ENCODE data around the gene PRMT7. TPM values are rescaled to one million over a fixed set of nuclear protein-coding genes. Genes with fewer than 3 reads are reported as not detected.

Gene PRMT7
- total and polyA plus RNA-seq, 10 donors: 25.0 to 66.4 (median 42.0) TPM

DNA sequence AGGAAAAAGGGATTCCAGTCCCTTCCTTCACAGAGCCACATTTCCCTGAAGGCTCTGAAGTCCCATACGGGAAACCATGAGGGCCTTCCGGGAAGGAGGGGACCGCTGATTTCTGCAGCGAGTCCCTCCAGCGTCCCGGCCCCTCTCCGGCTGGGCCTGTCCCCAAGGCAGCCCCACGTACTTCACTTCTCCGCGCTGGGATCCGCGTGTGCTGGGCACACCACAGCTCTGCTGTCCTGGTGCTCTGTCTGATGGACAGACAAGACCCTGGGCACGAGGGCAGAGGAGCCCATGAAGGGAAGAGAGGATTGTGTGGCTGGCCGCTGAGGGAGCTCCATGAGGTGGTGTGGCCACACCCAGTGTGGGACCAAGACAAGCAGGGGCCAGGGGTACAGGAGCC is 57.1 kb downstream of the PRMT7 start:
- intact Hi-C loops (cut with DNase I; ENCODE audit: low total_unique reads): no loop called here
- Histone ChIP-seq H3K4me3 (no peak overlapping the region), H3K9me3 (no peaks in the 10 kb centered on the region), H3K36me3 (no peaks in the 10 kb centered on the region), H3K27ac (no peak overlapping the region), H3K27me3 (replicated peaks in 1 of 7) (peaks cover 0 to 24% (median 0%) of the 10 kb centered on the region in 7 donors), H3K4me1 (peaks cover 13 to 77% (median 53%) of the 10 kb centered on the region in 6 donors)
- DNase-seq: no peak
- no peak for TF ChIP-seq POLR2AphosphoS5 (IDR thresholded peaks at IDR 0.05)
- TF ChIP-seq POLR2A (IDR thresholded peaks at IDR 0.05): no peak
- TF ChIP-seq, protein P1, sequence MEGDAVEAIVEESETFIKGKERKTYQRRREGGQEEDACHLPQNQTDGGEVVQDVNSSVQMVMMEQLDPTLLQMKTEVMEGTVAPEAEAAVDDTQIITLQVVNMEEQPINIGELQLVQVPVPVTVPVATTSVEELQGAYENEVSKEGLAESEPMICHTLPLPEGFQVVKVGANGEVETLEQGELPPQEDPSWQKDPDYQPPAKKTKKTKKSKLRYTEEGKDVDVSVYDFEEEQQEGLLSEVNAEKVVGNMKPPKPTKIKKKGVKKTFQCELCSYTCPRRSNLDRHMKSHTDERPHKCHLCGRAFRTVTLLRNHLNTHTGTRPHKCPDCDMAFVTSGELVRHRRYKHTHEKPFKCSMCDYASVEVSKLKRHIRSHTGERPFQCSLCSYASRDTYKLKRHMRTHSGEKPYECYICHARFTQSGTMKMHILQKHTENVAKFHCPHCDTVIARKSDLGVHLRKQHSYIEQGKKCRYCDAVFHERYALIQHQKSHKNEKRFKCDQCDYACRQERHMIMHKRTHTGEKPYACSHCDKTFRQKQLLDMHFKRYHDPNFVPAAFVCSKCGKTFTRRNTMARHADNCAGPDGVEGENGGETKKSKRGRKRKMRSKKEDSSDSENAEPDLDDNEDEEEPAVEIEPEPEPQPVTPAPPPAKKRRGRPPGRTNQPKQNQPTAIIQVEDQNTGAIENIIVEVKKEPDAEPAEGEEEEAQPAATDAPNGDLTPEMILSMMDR (IDR thresholded peaks at IDR 0.05 in 8 of 11, conservative IDR thresholded peaks at IDR 0.05 in 3 of 11): no peak
- WGBS, 5 donors: 85 to 88% (median 86%) methylated on average over 14 of the region's 14 CpGs

GRCh38 chr16:68368301-68368888 is 57.6 kb downstream of the PRMT7 start:
- no peak for DNase-seq
- WGBS, 5 donors: 52 to 71% (median 64%) methylated on average over 12 of the region's 12 CpGs

DNA sequence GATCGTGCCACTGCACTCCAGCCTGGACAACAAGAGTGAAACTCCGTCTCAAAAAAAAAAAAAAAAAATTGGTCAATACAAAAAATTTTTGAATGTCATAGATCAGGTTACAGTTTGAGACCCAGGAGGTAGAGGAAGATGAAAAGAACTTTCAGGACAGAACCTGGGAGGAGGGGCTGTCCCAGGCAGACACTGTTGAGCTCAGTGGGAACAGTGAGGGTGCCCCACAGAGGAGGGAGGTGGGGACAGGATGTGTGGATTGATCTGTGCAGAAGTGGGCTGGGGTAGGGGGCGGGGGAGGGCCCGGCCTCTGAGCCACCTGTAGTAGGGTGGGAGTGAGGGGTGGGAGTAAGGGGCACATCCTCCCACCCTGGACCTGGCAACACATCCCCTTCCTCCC is 58.3 kb downstream of the PRMT7 start:
- no peaks in the 10 kb centered on the region for H3K36me3 ChIP-seq
- peaks cover 13 to 71% (median 50%) of the 10 kb centered on the region in 6 donors for H3K4me1 ChIP-seq
- WGBS, 5 donors: 39 to 65% (median 51%) methylated on average over 3 to 4 of the region's 4 CpGs
- TF ChIP-seq POLR2AphosphoS5 (IDR thresholded peaks at IDR 0.05) (no peak), POLR2A (IDR thresholded peaks at IDR 0.05) (no peak)
- TF ChIP-seq, protein P1 (IDR thresholded peaks at IDR 0.05 in 8 of 11, conservative IDR thresholded peaks at IDR 0.05 in 3 of 11): no peak
- no peak for DNase-seq
- peak overlapping the region in 2 of 8 donors; percentile 49 to 73 for H3K27ac ChIP-seq
- intact Hi-C loops (cut with DNase I; ENCODE audit: low total_unique reads): no loop called here
- peak overlapping the region in 1 of 8 donors; percentile 11 for H3K4me3 ChIP-seq
- no peaks in the 10 kb centered on the region for H3K9me3 ChIP-seq
- H3K27me3 ChIP-seq (replicated peaks in 1 of 7): peaks cover 0 to 24% (median 0%) of the 10 kb centered on the region in 7 donors

More at GRCh38 chr16:68368301-68368888, 57.6 kb downstream of the PRMT7 start:
- TF ChIP-seq POLR2A (IDR thresholded peaks at IDR 0.05) (no peak), POLR2AphosphoS5 (IDR thresholded peaks at IDR 0.05) (no peak)
- TF ChIP-seq, protein P1 (IDR thresholded peaks at IDR 0.05 in 8 of 11, conservative IDR thresholded peaks at IDR 0.05 in 3 of 11): no peak
- peaks cover 13 to 77% (median 53%) of the 10 kb centered on the region in 6 donors for H3K4me1 ChIP-seq
- H3K9me3 ChIP-seq: no peaks in the 10 kb centered on the region
- no peaks in the 10 kb centered on the region for H3K36me3 ChIP-seq
- intact Hi-C loops (cut with DNase I; ENCODE audit: low total_unique reads): no loop called here
- H3K27me3 ChIP-seq (replicated peaks in 1 of 7): peaks cover 0 to 24% (median 0%) of the 10 kb centered on the region in 7 donors
- no peak overlapping the region for H3K4me3 ChIP-seq
- H3K27ac ChIP-seq: no peak overlapping the region

DNA sequence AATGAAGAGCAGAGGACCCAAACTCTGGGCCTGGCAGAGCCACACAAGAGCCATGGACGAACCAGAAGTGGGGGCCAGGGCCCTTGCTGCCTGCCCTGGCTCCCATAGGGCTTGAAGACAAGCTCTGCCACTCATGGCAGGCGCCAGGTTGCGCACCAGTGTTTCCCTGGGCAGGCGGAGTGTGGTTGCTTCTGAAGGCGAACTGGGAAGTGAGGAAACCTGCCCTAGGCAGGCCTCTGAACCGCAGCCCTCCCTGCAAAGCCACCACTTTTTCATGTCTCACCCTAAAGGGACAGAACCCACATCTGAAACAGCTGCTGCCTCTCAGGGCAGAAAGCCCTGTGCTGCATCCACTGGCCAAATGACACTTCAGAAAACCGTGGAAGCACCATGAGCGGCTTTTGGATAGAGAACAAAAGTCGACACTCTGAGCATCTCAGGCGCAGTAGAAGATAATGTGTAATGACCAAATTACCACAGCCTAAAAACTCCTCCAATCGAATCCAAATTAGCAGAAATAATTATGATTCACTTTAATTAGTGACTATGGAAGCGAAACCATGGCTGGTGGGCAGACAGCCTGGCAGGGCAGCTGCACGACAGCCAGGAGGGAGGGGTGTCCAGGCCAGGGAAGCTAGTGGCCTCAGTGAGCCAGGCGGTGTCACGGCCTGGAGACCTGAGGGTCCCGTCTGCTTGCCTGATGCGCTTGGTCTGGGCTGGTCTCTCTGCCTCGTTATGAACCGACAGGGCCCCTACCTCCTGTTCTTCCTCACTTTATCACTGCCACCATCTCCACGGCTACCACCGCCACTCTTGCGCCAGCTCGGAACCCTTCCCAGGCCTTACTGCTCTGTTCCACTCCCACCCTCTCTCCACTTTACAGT is 59.1 kb downstream of the PRMT7 start:
- TF ChIP-seq POLR2A (IDR thresholded peaks at IDR 0.05) (no peak), POLR2AphosphoS5 (IDR thresholded peaks at IDR 0.05) (peak in 2 of 3 donors; percentile 23 to 64)
- TF ChIP-seq, protein P1 (IDR thresholded peaks at IDR 0.05 in 8 of 11, conservative IDR thresholded peaks at IDR 0.05 in 3 of 11): no peak
- DNase-seq: peak; percentile 80
- H3K27ac ChIP-seq: peak overlapping the region in 6 of 8 donors; percentile 22 to 73 (median 34)

More for the DNA sequence above, 59.1 kb downstream of the PRMT7 start:
- 47 to 59% (median 54%) methylated on average over 21 to 23 of the region's 23 CpGs for WGBS, 5 donors
- Histone ChIP-seq H3K36me3 (no peaks in the 10 kb centered on the region), H3K4me1 (peaks cover 13 to 64% (median 43%) of the 10 kb centered on the region in 6 donors), H3K9me3 (no peaks in the 10 kb centered on the region), H3K4me3 (peak overlapping the region in 2 of 8 donors; percentile 13 to 38), H3K27me3 (replicated peaks in 1 of 7) (peaks cover 0 to 19% (median 0%) of the 10 kb centered on the region in 7 donors)
- intact Hi-C loops (cut with DNase I; ENCODE audit: low total_unique reads): no loop called here
